DMS 273 treated with DMSO at 0.1 percent for 48 hours (cell line): ENCODE data around the gene CTCF.

Experiments
- DNase-seq: peaks from one replicate; lab custom pipeline; 2025; lab: John Stamatoyannopoulos, UW

Gene CTCF

GRCh38 chr16:67535201-67535600 is 27.1 kb upstream of the CTCF start:
- no peak for DNase-seq

GRCh38 chr16:67537270-67537635 is 25.1 kb upstream of the CTCF start:
- no peak for DNase-seq

- DNase-seq = no peak
These were observed 24.4 kb upstream of the CTCF start for GRCh38 chr16:67537636-67538591.

GRCh38 chr16:67538666-67539101 is 23.6 kb upstream of the CTCF start:
- no peak for DNase-seq

GRCh38 chr16:67539271-67539670 is 23.1 kb upstream of the CTCF start:
- no peak for DNase-seq

GRCh38 chr16:67539691-67540635 is 22.4 kb upstream of the CTCF start:
- no peak for DNase-seq

- no peak for DNase-seq
These were observed 21.6 kb upstream of the CTCF start for GRCh38 chr16:67540756-67541155.

- DNase-seq = no peak
These were observed 20.7 kb upstream of the CTCF start for GRCh38 chr16:67541391-67542263.

GRCh38 chr16:67542464-67542863 is 19.9 kb upstream of the CTCF start:
- no peak for DNase-seq

GRCh38 chr16:67543036-67543435 is 19.3 kb upstream of the CTCF start:
- no peak for DNase-seq

- no peak for DNase-seq
These were observed 18.7 kb upstream of the CTCF start for GRCh38 chr16:67543582-67543981.

GRCh38 chr16:67544329-67544841 is 17.9 kb upstream of the CTCF start:
- DNase-seq = no peak

GRCh38 chr16:67544844-67545664 is 17.3 kb upstream of the CTCF start:
- DNase-seq = no peak

- DNase-seq = no peak
These were observed 16.7 kb upstream of the CTCF start for GRCh38 chr16:67545665-67546024.

GRCh38 chr16:67546091-67546501 is 16.2 kb upstream of the CTCF start:
- DNase-seq = no peak

GRCh38 chr16:67546761-67547422 is 15.4 kb upstream of the CTCF start:
- DNase-seq = peak; percentile 19

- DNase-seq = no peak
These were observed 14.7 kb upstream of the CTCF start for GRCh38 chr16:67547423-67548264.

GRCh38 chr16:67548265-67549126 is 13.8 kb upstream of the CTCF start:
- no peak for DNase-seq
